SK-N-MC (cell line): ENCODE data around the gene FHIP2A.
A peak's percentile ranks its signal among the peaks of the same experiment; 100 is the strongest.

Experiments used
- DNase-seq: peaks from one replicate; pipeline ENCODE4 v3.0.0-alpha.2; 2011; ENCODE audit warnings: low read depth, low spot score
- H3K27ac ChIP-seq: fragments of 200-600 bp; sonication (generic); 2 replicates; pipeline ENCODE4 v1.5.1; 2016; ENCODE audit warnings: mixed run types
- H3K36me3 ChIP-seq: fragments of 200-600 bp; sonication (generic); 2 replicates; pipeline ENCODE4 v1.6.1; 2017; ENCODE audit warnings: antibody characterized with exemption, low read length, mixed read lengths; ENCODE audit not compliant: insufficient read depth
- H3K4me3 ChIP-seq: fragments of 200-600 bp; sonication (generic); 2 replicates; pipeline ENCODE4 v1.5.1; 2016
- H3K9ac ChIP-seq: fragments of 200-600 bp; sonication (generic); 2 replicates; pipeline ENCODE4 v1.8.0; 2017; ENCODE audit warnings: mixed run types, mixed read lengths; ENCODE audit not compliant: insufficient read length
- H3K9me3 ChIP-seq: fragments of 200-600 bp; sonication (generic); 2 replicates; pipeline ENCODE4 v1.6.1; 2017; ENCODE audit warnings: low read depth, mild to moderate bottlenecking, antibody characterized with exemption, low read length, moderate library complexity, mixed read lengths
- EZH2 ChIP-seq: fragments of 200-600 bp; sonication (generic); IDR thresholded peaks from one replicate; pipeline ENCODE4 v1.6.1; 2017; ENCODE audit warnings: antibody characterized with exemption
- FOXP2 ChIP-seq: optimal IDR thresholded peaks from 2 replicates; pipeline ENCODE3; 2011; ENCODE audit warnings: mild to moderate bottlenecking, moderate library complexity; ENCODE audit not compliant: insufficient read depth; ENCODE audit errors: extremely low read length, control extremely low read depth
- POLR2AphosphoS5 ChIP-seq: IDR thresholded peaks from 2 replicates; pipeline ENCODE4 v1.6.1; 2012; ENCODE audit warnings: mild to moderate bottlenecking, low read depth, low read length, borderline replicate concordance

Gene FHIP2A

DNA sequence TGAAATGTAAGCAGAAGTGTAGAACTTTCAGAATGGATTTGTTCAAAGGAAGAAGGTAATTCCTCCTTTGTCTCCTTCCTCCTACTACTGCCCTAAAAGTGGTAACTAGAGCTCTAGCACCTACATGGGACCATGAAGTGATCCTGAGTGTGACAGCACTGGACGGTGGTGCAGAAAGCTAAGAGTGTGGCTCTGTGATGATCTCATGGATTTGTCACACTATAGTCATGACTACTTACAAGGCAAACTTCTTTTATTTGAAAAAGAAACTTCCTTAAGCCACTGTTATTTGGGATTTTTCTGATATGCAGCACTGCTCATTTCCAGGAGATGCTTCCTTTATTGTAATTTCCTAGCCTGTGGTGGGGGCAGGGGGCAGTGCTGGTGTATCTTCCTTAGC is 5.8 kb upstream of the FHIP2A start:
- Histone ChIP-seq H3K4me3 (no peak overlapping the region), H3K9me3 (no peaks in the 10 kb centered on the region), H3K27ac (no peak overlapping the region), H3K9ac (no peak overlapping the region), H3K36me3 (no peaks in the 10 kb centered on the region)
- no peak for DNase-seq
- no peak for TF ChIP-seq FOXP2

GRCh38 chr10:114816308-114816707 is 5.3 kb upstream of the FHIP2A start:
- no peak for DNase-seq
- no peak overlapping the region for H3K9ac ChIP-seq
- H3K9me3 ChIP-seq, result no peaks in the 10 kb centered on the region
- H3K36me3 ChIP-seq, result no peaks in the 10 kb centered on the region
- TF ChIP-seq POLR2AphosphoS5 (no peak), EZH2 (no peak), FOXP2 (no peak)
- H3K27ac ChIP-seq, result no peak overlapping the region
- no peak overlapping the region for H3K4me3 ChIP-seq

- TF ChIP-seq EZH2 (no peak), POLR2AphosphoS5 (no peak), FOXP2 (no peak)
- Histone ChIP-seq H3K4me3 (no peak overlapping the region), H3K9me3 (no peaks in the 10 kb centered on the region), H3K27ac (no peak overlapping the region), H3K9ac (no peak overlapping the region), H3K36me3 (no peaks in the 10 kb centered on the region)
- no peak for DNase-seq
Observed at GRCh38 chr10:114819322-114819721, 2.3 kb upstream of the FHIP2A start.

GRCh38 chr10:114821915-114822443 is 399 bp downstream of the FHIP2A start:
- no peak for DNase-seq
- Histone ChIP-seq H3K27ac (peak overlapping the region; percentile 19; the same call in 1 of the 2 replicates), H3K4me3 (peak overlapping the region; percentile 85), H3K36me3 (no peaks in the 10 kb centered on the region), H3K9ac (peak overlapping the region; percentile 85), H3K9me3 (no peaks in the 10 kb centered on the region)
- TF ChIP-seq POLR2AphosphoS5, result no peak
- no peak for TF ChIP-seq EZH2
- TF ChIP-seq FOXP2, result no peak

- no peak for DNase-seq
- H3K9ac ChIP-seq, result peak overlapping the region; percentile 85
Observed at GRCh38 chr10:114822444-114823076, 980 bp downstream of the FHIP2A start.

GRCh38 chr10:114823077-114823463 is 1.5 kb downstream of the FHIP2A start:
- peak; percentile 24 for DNase-seq
- Histone ChIP-seq H3K9ac (peak overlapping the region; percentile 85), H3K9me3 (no peaks in the 10 kb centered on the region), H3K4me3 (peak overlapping the region; percentile 85), H3K27ac (peak overlapping the region; percentile 85), H3K36me3 (no peaks in the 10 kb centered on the region)
- TF ChIP-seq POLR2AphosphoS5, result no peak

More at GRCh38 chr10:114822444-114823076, 980 bp downstream of the FHIP2A start:
- Histone ChIP-seq H3K27ac (peak overlapping the region; percentile 85), H3K36me3 (no peaks in the 10 kb centered on the region), H3K9me3 (no peaks in the 10 kb centered on the region), H3K4me3 (peak overlapping the region; percentile 85)
- TF ChIP-seq POLR2AphosphoS5 (no peak), EZH2 (no peak), FOXP2 (no peak)

DNA sequence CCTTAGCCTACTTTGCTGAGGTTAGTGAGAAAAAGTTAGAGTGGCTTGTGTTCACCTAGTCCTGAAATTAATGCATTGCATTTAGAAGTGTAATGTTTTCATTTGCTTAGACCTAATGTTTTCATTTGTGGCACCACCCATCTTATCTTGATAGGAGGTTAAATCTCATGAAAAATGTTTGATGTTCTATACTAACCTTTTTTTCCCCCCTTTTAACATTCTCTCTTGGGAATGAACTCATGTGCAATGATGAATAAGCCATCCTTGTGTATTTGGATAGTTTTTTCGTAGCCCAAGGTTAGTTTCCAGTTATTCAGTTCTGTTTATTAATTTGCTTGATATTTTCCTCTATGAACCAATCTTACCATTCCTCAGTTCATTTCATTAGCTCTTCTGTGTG is 2.8 kb downstream of the FHIP2A start:
- no peaks in the 10 kb centered on the region for H3K36me3 ChIP-seq
- H3K9ac ChIP-seq, result no peak overlapping the region
- TF ChIP-seq EZH2 (no peak), FOXP2 (no peak), POLR2AphosphoS5 (no peak)
- H3K4me3 ChIP-seq, result no peak overlapping the region
- DNase-seq, result no peak
- no peaks in the 10 kb centered on the region for H3K9me3 ChIP-seq
- no peak overlapping the region for H3K27ac ChIP-seq

DNA sequence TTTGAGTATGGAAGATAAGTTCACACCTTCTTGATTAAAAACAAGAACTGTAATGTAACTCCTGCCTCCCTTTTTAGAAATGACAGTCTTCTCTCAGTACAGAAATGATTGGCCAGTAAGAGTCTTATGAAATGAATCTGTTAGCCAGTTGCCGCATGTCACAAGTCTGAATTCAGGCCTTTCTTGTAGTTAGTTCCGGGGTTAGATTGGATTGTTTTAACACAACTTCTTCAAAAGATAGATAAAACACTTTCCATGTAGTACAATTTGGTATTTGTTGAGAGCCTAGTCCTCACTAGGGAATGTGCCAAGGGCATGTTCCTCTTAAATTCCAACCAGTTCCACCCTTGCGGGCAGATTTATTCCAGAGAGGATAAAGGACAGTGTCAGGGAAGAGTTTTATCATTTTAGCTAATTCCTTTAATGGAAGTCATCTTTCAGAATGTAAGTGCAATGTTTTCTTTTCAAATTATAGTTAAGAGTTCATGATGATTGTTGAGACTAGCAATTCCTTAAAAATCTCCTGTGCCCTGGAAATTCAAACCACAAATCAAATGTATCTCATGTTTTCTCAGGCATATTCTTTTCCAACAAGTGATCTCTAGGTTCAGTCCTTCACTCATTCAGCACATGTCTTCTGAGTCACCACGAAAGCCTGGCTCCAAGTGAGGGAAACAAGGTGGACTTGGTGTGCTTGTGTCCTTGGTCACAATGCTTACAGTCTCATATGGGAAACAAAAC is 4.1 kb downstream of the FHIP2A start:
- Histone ChIP-seq H3K4me3 (no peak overlapping the region), H3K9me3 (no peaks in the 10 kb centered on the region), H3K36me3 (no peaks in the 10 kb centered on the region), H3K27ac (no peak overlapping the region), H3K9ac (no peak overlapping the region)
- TF ChIP-seq FOXP2, result no peak
- TF ChIP-seq POLR2AphosphoS5, result no peak
- no peak for TF ChIP-seq EZH2
- DNase-seq, result no peak
